Astrocyte of the cerebellum (primary cell): ENCODE results near the gene CPED1.
A peak's percentile ranks its signal among the peaks of the same experiment; 100 is the strongest.

Source experiments
- DNase-seq: peaks from one replicate; pipeline ENCODE4 v3.0.0-alpha.2; 2011; ENCODE audit warnings: low read depth
- H3K4me3 ChIP-seq: 2 replicates; pipeline ENCODE4 v1.5.1; 2011; ENCODE audit warnings: mild to moderate bottlenecking, low read depth, low read length, moderate library complexity
- in situ Hi-C: cut with HindIII; loops from 2 replicates; pipeline ENCODE4 v1.10.0; 2017; ENCODE audit warnings: low sequenced_read_pairs
- TF ChIP-seq, protein P1 (sequence below): IDR thresholded peaks from 2 replicates; pipeline ENCODE4 v1.5.1; 2012; ENCODE audit warnings: low read length, low read depth, moderate library complexity, mild to moderate bottlenecking; ENCODE audit errors: missing control alignments

Gene CPED1

DNA sequence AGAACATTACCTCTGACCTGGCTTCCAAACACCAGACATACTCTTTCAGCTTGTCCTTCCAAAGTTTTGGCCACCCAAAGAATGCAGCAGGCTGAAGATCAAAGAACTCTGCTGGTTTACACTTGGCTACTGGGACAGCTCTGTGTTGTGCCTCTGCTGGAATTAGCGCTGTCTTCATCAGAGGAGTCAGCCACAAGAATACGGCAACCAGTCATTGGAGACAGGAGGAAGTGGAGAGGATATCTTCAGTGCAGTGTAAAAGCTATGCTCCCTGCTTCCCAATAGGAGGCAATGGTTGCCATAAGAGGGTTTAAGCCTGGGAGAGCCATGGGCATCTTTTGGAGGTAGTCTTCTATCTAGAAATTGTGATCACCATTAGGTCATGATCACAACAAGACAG lies 213.6 kb downstream of the CPED1 start:
- DNase-seq, result no peak
- no peak overlapping the region for H3K4me3 ChIP-seq
- TF ChIP-seq, protein P1, sequence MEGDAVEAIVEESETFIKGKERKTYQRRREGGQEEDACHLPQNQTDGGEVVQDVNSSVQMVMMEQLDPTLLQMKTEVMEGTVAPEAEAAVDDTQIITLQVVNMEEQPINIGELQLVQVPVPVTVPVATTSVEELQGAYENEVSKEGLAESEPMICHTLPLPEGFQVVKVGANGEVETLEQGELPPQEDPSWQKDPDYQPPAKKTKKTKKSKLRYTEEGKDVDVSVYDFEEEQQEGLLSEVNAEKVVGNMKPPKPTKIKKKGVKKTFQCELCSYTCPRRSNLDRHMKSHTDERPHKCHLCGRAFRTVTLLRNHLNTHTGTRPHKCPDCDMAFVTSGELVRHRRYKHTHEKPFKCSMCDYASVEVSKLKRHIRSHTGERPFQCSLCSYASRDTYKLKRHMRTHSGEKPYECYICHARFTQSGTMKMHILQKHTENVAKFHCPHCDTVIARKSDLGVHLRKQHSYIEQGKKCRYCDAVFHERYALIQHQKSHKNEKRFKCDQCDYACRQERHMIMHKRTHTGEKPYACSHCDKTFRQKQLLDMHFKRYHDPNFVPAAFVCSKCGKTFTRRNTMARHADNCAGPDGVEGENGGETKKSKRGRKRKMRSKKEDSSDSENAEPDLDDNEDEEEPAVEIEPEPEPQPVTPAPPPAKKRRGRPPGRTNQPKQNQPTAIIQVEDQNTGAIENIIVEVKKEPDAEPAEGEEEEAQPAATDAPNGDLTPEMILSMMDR, result no peak
- in situ Hi-C loops, result no loop called here

DNA sequence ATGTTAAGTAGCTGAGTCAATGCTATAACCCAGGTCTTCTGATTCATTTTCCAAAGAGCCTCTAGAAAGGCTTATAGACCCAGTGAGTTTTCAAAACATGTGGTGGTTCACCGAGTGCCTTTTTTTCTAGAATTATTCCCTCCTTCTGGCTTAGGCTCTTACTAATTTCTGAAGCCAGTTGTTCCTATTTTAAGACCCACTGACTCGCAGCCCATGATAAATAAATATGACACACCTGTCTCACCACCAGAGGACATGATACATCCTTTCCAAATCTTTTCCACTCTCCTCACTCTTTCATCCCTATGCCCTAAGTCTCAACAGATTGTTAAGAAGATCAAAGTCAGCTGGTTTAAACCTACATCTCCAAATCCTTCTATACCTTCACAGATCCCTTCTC lies 214.3 kb downstream of the CPED1 start:
- no peak for DNase-seq
- no peak overlapping the region for H3K4me3 ChIP-seq
- in situ Hi-C loops, result no loop called here
- TF ChIP-seq, protein P1, result no peak

DNA sequence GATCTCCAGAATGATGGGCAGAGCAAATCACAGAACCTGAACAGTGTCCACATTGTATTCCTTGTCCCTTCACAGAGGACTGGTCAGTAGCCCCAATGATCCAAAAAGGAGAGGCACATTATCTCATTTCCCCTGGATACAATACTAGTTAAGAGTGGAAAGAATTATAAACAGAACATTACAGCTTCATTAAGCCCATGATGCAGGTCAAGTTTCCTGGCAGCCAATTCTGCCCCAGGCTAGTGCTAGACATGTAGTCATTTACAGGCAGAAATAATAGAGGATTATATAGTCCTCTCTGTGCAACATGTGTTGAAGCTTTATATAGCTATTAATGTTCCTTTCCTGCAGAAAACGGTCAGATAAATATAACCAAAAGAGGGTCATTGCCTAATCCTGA lies 216.0 kb downstream of the CPED1 start:
- H3K4me3 ChIP-seq, result no peak overlapping the region
- in situ Hi-C loops, result no loop called here
- DNase-seq, result peak; percentile 9
- TF ChIP-seq, protein P1, result no peak

- no peak for DNase-seq
- TF ChIP-seq, protein P1, result no peak
- in situ Hi-C loops, result no loop called here
- no peak overlapping the region for H3K4me3 ChIP-seq
Observed at GRCh38 chr7:121205777-121206176, 217.3 kb downstream of the CPED1 start.

- H3K4me3 ChIP-seq, result no peak overlapping the region
- TF ChIP-seq, protein P1, result no peak
- DNase-seq, result no peak
- in situ Hi-C loops, result no loop called here
Observed at GRCh38 chr7:121211253-121211652, 222.7 kb downstream of the CPED1 start.

GRCh38 chr7:121212036-121212435 lies 223.5 kb downstream of the CPED1 start:
- TF ChIP-seq, protein P1, result no peak
- in situ Hi-C loops, result no loop called here
- no peak for DNase-seq
- H3K4me3 ChIP-seq, result no peak overlapping the region

- DNase-seq, result no peak
- in situ Hi-C loops, result no loop called here
- TF ChIP-seq, protein P1, result no peak
- no peak overlapping the region for H3K4me3 ChIP-seq
Observed at GRCh38 chr7:121214657-121215056, 226.1 kb downstream of the CPED1 start.
